K562 (cell line): Measurements from ENCODE around the gene C12orf43. TPM values are rescaled to one million over a fixed set of nuclear protein-coding genes. Genes with fewer than 3 reads are reported as not detected.

Experiments
- CHAMP1 ChIP-seq: fragments of 450-650 bp; IDR thresholded peaks from 2 replicates; pipeline ENCODE4 v1.6.1; 2016; ENCODE audit warnings: mild to moderate bottlenecking
- CLOCK ChIP-seq: fragments of 250-450 bp; sonication (Bioruptor Pico); IDR thresholded peaks from 2 replicates; pipeline ENCODE4 v1.4.0; 2020; ENCODE audit warnings: mild to moderate bottlenecking, moderate library complexity, borderline replicate concordance
- IRF9 ChIP-seq: fragments of 450-650 bp; IDR thresholded peaks from 2 replicates; pipeline ENCODE4 v1.6.1; 2016; ENCODE audit warnings: missing biosample characterization, missing genetic modification characterization
- JUNB ChIP-seq: fragments of 450-650 bp; formaldehyde crosslinking; conservative IDR thresholded peaks from 2 replicates; pipeline ENCODE4 v1.4.0; 2020; ENCODE audit warnings: mild to moderate bottlenecking
- L3MBTL2 ChIP-seq: fragments of 450-650 bp; IDR thresholded peaks from 2 replicates; pipeline ENCODE4 v1.6.1; 2016; ENCODE audit warnings: mild to moderate bottlenecking, moderate library complexity
- LARP7 ChIP-seq: fragments of 450-650 bp; IDR thresholded peaks from 2 replicates; pipeline ENCODE4 v1.6.1; 2016
- PTBP1 ChIP-seq: fragments of 200-400 bp; formaldehyde crosslinking; IDR thresholded peaks from 2 replicates; pipeline ENCODE4 v1.6.1; 2017; ENCODE audit warnings: low read depth, low read length
- RBM14 ChIP-seq: fragments of 200-400 bp; formaldehyde crosslinking; IDR thresholded peaks from 2 replicates; pipeline ENCODE4 v1.6.1; 2018; ENCODE audit warnings: low read depth, mild to moderate bottlenecking, low read length, moderate library complexity, borderline replicate concordance; ENCODE audit not compliant: insufficient read depth
- RFX1 ChIP-seq: fragments of 450-650 bp; IDR thresholded peaks from 2 replicates; pipeline ENCODE4 v1.6.1; 2016; ENCODE audit warnings: mild to moderate bottlenecking, moderate library complexity
- SLC30A9 ChIP-seq: fragments of 250-450 bp; sonication (Bioruptor Pico); IDR thresholded peaks from 2 replicates; pipeline ENCODE4 v1.8.0; 2022; ENCODE audit warnings: mild to moderate bottlenecking, moderate library complexity
- TARDBP ChIP-seq: fragments of 450-650 bp; IDR thresholded peaks from 2 replicates; pipeline ENCODE4 v1.6.1; 2016
- USF2 ChIP-seq: sonication (generic); formaldehyde crosslinking; IDR thresholded peaks from 2 replicates; pipeline ENCODE4 v1.5.0; 2020; ENCODE audit warnings: missing genetic modification reagents
- ZBTB2 ChIP-seq: fragments of 450-650 bp; IDR thresholded peaks from 2 replicates; pipeline ENCODE4 v1.6.1; 2016; ENCODE audit warnings: antibody characterized with exemption
- ZFPM2 ChIP-seq: fragments of 250-450 bp; sonication (Bioruptor Pico); IDR thresholded peaks from 2 replicates; pipeline ENCODE4 v1.5.1; 2022; ENCODE audit warnings: mild to moderate bottlenecking
- ZNF324 ChIP-seq: fragments of 250-450 bp; sonication (Bioruptor Pico); IDR thresholded peaks from 2 replicates; pipeline ENCODE4 v1.4.0; 2020; ENCODE audit warnings: mild to moderate bottlenecking
- ZNF717 ChIP-seq: fragments of 250-450 bp; sonication (Bioruptor Pico); IDR thresholded peaks from 2 replicates; pipeline ENCODE4 v1.5.0; 2021
- polyA plus RNA-seq, 8 experiments: library from polyadenylated mRNA; depleted of rRNA in 4 of 8; stranded (reverse) in 5 of 8; unstranded in 3 of 8; fragments of >200 nt; fragmentation: Nextera tagmentation in 2 of 8; fragmentation: Illumina TruSeq in 1 of 8; extraction: Ambion mirVana in 2 of 8; extraction: Trizol in 1 of 8; gene quantifications; 2 replicates each; pipeline versions ENCODE4 v1.2.1 to v1.2.3, GENCODE V29; 2011 to 2014; ENCODE audit warnings: inconsistent platforms in 1 of 8, missing spikeins in 1 of 8
- total RNA-seq, 7 experiments: library from RNA; depleted of rRNA in 6 of 7; stranded (reverse); fragments of >200 nt in 6 of 7; fragmentation: Illumina TruSeq in 2 of 7; extraction: Trizol in 2 of 7; gene quantifications; 2 replicates each; pipeline versions ENCODE4 v1.2.1 to v1.2.3, GENCODE V29; 2011 to 2021; ENCODE audit warnings: low replicate concordance in 1 of 7

Gene C12orf43
- total and polyA plus RNA-seq, 9 of the 15 experiments (the other 6 are each of a cell fraction or from before 2014, with no cell fraction given) = 4.3 to 22.2 (median 16.8) TPM

- no peak for TF ChIP-seq LARP7
- no peak for TF ChIP-seq SLC30A9
- no peak for TF ChIP-seq RFX1
- no peak for TF ChIP-seq ZBTB2
- no peak for TF ChIP-seq CHAMP1
- no peak for TF ChIP-seq IRF9 (tag)
- TF ChIP-seq ZNF717 (CRISPR knock-in tag) = no peak
- no peak for TF ChIP-seq USF2 (CRISPR knock-in tag)
- TF ChIP-seq PTBP1 = 0 out of 2 replicates have a peak, but pooled peaks have one; percentile 20
- no peak for TF ChIP-seq ZNF324 (CRISPR knock-in tag)
- TF ChIP-seq RBM14 = no peak
- TF ChIP-seq ZFPM2 = no peak
- no peak for TF ChIP-seq L3MBTL2
- no peak for TF ChIP-seq CLOCK (CRISPR knock-in tag)
- TF ChIP-seq JUNB = no peak
- no peak for TF ChIP-seq TARDBP
Measured at GRCh38 chr12:120984351-120984898, 31.9 kb downstream of the C12orf43 start (continued).
